Suprapubic skin (tissue), 4 donors: ENCODE results near the gene SMCO1. TPM values are rescaled to one million over a fixed set of nuclear protein-coding genes. Genes with fewer than 3 reads are reported as not detected.

Experiments used
- DNase-seq, 2 donors: peaks; one replicate each; pipeline ENCODE4 v3.0.0-alpha.2; 2019; ENCODE audit warnings: low spot score in 2 of 2
- H3K27ac ChIP-seq: fragments of 200-600 bp; sonication (generic); one replicate; pipeline ENCODE4 v1.5.1; 2019
- H3K27me3 ChIP-seq: fragments of 200-600 bp; sonication (generic); one replicate; pipeline ENCODE4 v1.5.1; 2019
- H3K36me3 ChIP-seq: fragments of 200-600 bp; sonication (generic); one replicate; pipeline ENCODE4 v1.5.1; 2019
- H3K4me1 ChIP-seq: fragments of 200-600 bp; sonication (generic); one replicate; pipeline ENCODE4 v1.5.1; 2019
- H3K4me3 ChIP-seq: fragments of 200-600 bp; sonication (generic); one replicate; pipeline ENCODE4 v1.5.1; 2019; ENCODE audit warnings: mild to moderate bottlenecking
- H3K9me3 ChIP-seq: fragments of 200-600 bp; sonication (generic); one replicate; pipeline ENCODE4 v1.5.1; 2019
- EP300 ChIP-seq: sonication (generic); formaldehyde crosslinking; IDR thresholded peaks from one replicate; pipeline ENCODE4 v1.6.1; 2017; ENCODE audit warnings: antibody characterized with exemption
- POLR2A ChIP-seq, 2 donors: fragments of 450-650 bp; IDR thresholded peaks; one replicate each; pipeline ENCODE4 v1.6.1; 2017; ENCODE audit warnings: antibody characterized with exemption in 2 of 2, mild to moderate bottlenecking in 2 of 2, moderate library complexity in 2 of 2
- POLR2AphosphoS5 ChIP-seq, 3 donors: sonication (generic); formaldehyde crosslinking; IDR thresholded peaks; one replicate each; pipeline ENCODE4 v1.6.1; 2017; ENCODE audit warnings: antibody characterized with exemption in 3 of 3
- WGBS: methylation state at CpG from one replicate; pipeline ENCODE4 v1.1.5; 2018; 5-methylcytosine and 5-hydroxymethylcytosine counted together
- total RNA-seq, 4 donors: library from RNA; depleted of rRNA; stranded (reverse); fragments of >200 nt; gene quantifications; one replicate each; pipeline ENCODE4 v1.1.0, GENCODE V29; 2016
- TF ChIP-seq, protein P1 (sequence below), 2 donors: fragments of 200-600 bp in 1 of 2; fragments of 450-650 bp in 1 of 2; sonication (generic) in 1 of 2; IDR thresholded peaks; one replicate each; pipeline ENCODE4 v1.5.1; 2016 to 2019; ENCODE audit warnings: antibody characterized with exemption in 2 of 2, mild to moderate bottlenecking in 1 of 2, moderate library complexity in 1 of 2

The SMCO1 gene
- total RNA-seq, 4 donors from 2014 or later, result not detected

DNA sequence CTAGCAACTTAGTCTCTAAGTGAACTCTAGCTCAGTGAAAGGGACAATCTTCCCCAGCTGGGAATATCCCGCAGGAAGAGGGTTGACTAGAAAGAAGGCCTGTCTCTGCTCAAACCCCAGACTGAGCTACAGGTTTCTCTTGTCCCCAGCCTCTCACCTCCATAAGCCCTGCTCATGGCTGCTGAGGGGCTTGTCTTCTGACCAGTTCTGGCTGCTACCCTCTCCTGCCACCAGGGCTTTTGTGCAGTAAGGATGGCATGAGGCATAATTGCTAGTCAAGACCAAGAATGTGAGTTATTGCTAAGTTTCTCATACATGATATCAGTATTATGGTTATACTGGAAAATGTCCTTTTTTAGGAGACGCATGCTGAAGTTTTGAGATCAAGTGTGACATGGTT is 31.9 kb upstream of the SMCO1 start:
- no peaks in the 10 kb centered on the region for H3K4me1 ChIP-seq
- TF ChIP-seq POLR2A (IDR thresholded peaks at IDR 0.05), result no peak
- TF ChIP-seq POLR2AphosphoS5 (IDR thresholded peaks at IDR 0.05), result no peak
- no peak for TF ChIP-seq EP300
- TF ChIP-seq, protein P1, sequence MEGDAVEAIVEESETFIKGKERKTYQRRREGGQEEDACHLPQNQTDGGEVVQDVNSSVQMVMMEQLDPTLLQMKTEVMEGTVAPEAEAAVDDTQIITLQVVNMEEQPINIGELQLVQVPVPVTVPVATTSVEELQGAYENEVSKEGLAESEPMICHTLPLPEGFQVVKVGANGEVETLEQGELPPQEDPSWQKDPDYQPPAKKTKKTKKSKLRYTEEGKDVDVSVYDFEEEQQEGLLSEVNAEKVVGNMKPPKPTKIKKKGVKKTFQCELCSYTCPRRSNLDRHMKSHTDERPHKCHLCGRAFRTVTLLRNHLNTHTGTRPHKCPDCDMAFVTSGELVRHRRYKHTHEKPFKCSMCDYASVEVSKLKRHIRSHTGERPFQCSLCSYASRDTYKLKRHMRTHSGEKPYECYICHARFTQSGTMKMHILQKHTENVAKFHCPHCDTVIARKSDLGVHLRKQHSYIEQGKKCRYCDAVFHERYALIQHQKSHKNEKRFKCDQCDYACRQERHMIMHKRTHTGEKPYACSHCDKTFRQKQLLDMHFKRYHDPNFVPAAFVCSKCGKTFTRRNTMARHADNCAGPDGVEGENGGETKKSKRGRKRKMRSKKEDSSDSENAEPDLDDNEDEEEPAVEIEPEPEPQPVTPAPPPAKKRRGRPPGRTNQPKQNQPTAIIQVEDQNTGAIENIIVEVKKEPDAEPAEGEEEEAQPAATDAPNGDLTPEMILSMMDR (IDR thresholded peaks at IDR 0.05), result no peak
- no peak for DNase-seq
- H3K4me3 ChIP-seq, result no peak overlapping the region
- H3K27ac ChIP-seq, result no peak overlapping the region
- 85% methylated on average over 2 of the region's 2 CpGs for WGBS
- H3K27me3 ChIP-seq, result no peaks in the 10 kb centered on the region
- H3K9me3 ChIP-seq, result peaks cover 6% of the 10 kb centered on the region
- no peaks in the 10 kb centered on the region for H3K36me3 ChIP-seq

DNA sequence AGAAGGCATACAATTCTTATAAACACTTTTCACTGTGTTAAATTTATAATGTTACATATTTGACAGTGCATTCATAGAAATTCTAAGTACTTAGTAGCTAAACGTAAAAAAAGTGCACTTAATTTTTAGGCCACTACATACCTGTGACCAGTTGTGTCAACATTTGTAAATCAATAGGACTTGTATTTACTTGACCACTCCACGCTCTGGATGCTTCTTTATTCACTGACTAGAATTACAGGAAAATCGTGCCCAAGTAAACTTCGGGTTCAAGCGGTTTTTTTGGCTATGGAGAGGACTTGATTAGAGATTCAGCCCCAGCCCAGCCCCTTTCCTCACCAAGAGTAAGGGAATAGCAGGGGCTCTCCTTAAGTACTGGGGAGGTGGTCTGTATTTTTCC is 31.4 kb upstream of the SMCO1 start:
- no peak overlapping the region for H3K4me3 ChIP-seq
- DNase-seq, result no peak

DNA sequence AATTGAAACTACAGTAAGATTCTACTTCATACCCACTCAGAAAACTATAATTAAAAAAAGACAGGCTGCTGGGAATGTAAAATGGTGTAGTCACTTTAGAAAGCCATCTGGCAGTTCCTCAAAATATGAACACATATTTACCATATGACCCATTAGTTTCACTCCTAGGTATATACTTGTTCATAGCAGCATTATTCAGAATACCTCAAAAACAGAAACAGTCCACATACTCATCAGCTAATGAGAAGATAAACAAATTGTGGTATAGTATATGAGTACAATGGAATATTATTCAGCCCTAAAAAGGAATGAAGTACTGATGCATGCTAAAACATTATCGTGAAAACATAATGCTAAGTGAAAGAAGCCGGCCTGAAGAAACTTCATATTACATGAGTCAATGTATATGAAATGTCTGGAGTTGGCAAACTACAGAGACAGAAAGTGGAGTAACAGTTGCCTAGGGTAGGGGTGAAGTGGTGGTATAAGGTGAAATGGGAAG is 29.4 kb upstream of the SMCO1 start:
- Histone ChIP-seq H3K4me1 (no peaks in the 10 kb centered on the region), H3K4me3 (no peak overlapping the region), H3K27ac (no peak overlapping the region), H3K27me3 (no peaks in the 10 kb centered on the region), H3K36me3 (no peaks in the 10 kb centered on the region), H3K9me3 (peaks cover 4% of the 10 kb centered on the region)
- no peak for DNase-seq
- TF ChIP-seq POLR2AphosphoS5 (IDR thresholded peaks at IDR 0.05) (no peak), POLR2A (IDR thresholded peaks at IDR 0.05) (no peak), EP300 (no peak)
- TF ChIP-seq, protein P1 (IDR thresholded peaks at IDR 0.05), result no peak
- 94% methylated on average over 2 of the region's 2 CpGs for whole genome bisulfite sequencing

More for the DNA sequence above, 31.4 kb upstream of the SMCO1 start:
- H3K27me3 ChIP-seq, result no peaks in the 10 kb centered on the region
- H3K36me3 ChIP-seq, result no peaks in the 10 kb centered on the region
- WGBS, result 85% methylated on average over 5 of the region's 5 CpGs
- H3K9me3 ChIP-seq, result peaks cover 6% of the 10 kb centered on the region
- no peak overlapping the region for H3K27ac ChIP-seq
- TF ChIP-seq POLR2AphosphoS5 (IDR thresholded peaks at IDR 0.05), result no peak
- TF ChIP-seq POLR2A (IDR thresholded peaks at IDR 0.05), result no peak
- TF ChIP-seq, protein P1 (IDR thresholded peaks at IDR 0.05), result no peak
- TF ChIP-seq EP300, result no peak
- no peaks in the 10 kb centered on the region for H3K4me1 ChIP-seq

DNA sequence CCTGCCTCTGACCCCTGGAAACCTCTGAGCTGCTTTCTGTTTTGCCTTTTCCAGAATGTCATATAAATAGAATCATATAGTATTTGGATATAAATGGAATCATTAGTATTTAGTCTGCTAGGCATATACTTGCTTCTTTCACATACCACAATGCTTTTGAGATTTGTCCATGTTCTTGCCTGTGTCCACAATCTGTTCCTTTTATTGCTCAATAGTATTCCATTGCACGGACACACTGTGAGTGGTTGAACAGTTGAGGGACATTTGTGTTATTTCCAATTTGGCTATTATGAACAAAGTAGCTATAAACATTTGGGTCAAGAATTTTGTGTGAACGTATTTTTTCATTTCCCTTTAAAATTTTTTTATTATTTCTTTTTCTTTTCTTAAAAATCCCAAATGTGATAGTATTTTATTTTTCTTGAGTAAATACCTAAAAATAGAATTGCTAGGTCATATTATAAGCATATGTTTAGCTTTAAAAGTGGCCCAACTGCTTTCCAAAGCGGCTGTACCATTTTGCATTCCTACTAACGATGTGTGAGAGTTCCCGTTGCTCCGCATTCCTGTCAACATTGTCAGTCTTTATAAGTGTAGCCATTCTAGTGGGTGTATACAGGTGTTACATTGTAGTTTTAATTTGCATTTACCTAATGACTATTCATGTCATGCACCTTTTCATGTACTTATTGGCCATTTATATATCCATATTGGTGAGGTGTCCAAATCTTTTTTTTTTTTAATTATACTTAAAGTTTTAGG is 26.7 kb upstream of the SMCO1 start:
- Histone ChIP-seq H3K27me3 (no peaks in the 10 kb centered on the region), H3K4me1 (no peaks in the 10 kb centered on the region), H3K36me3 (no peaks in the 10 kb centered on the region), H3K4me3 (no peak overlapping the region), H3K9me3 (no peaks in the 10 kb centered on the region), H3K27ac (no peak overlapping the region)
- no peak for DNase-seq
- 84% methylated on average over 6 of the region's 6 CpGs for WGBS
- TF ChIP-seq, protein P1 (IDR thresholded peaks at IDR 0.05), result no peak
- TF ChIP-seq EP300, result no peak
- no peak for TF ChIP-seq POLR2A (IDR thresholded peaks at IDR 0.05)
- no peak for TF ChIP-seq POLR2AphosphoS5 (IDR thresholded peaks at IDR 0.05)

DNA sequence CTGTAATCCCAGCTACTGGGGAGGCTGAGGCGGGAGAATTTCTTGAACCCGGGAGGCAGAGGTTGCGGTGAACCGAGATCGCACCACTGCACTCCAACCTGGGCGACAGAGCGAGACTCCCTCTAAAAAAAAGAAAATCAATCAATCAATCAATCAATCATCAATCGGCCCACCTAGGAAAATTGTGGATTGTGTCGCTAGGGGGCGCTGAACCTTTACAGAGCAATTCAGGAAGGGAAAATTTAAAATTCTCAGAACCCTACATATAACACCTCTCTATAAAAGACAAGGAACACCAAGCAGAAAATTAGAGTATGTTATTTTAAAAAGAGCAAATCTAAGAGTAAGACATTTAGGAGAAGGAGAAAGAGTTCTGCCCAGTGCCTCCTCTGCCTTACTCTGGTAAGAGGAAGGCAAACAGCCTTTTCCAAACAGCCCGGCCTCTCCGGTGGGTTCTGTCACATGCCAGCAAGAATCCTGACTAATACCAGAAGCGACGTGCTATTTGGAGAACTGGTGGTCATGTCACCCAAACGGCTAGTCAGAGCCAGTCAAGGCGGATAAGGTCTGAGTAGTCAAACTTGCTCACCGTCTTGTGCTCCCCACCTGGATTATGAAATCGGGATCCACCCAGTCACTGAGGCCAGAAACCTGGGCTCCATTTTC is 22.3 kb upstream of the SMCO1 start:
- DNase-seq, result no peak
- no peak overlapping the region for H3K4me3 ChIP-seq
- no peak overlapping the region for H3K27ac ChIP-seq
- no peaks in the 10 kb centered on the region for H3K36me3 ChIP-seq
- no peaks in the 10 kb centered on the region for H3K4me1 ChIP-seq
- no peaks in the 10 kb centered on the region for H3K27me3 ChIP-seq
- no peak for TF ChIP-seq POLR2AphosphoS5 (IDR thresholded peaks at IDR 0.05)
- TF ChIP-seq, protein P1 (IDR thresholded peaks at IDR 0.05), result peak; percentile 59 to 71
- no peak for TF ChIP-seq EP300
- TF ChIP-seq POLR2A (IDR thresholded peaks at IDR 0.05), result no peak
- 39% methylated on average over 18 of the region's 18 CpGs for WGBS
- no peaks in the 10 kb centered on the region for H3K9me3 ChIP-seq
